ENCODE results near the gene CLCNKB. TPM values are rescaled to one million over a fixed set of nuclear protein-coding genes. Genes with fewer than 3 reads are reported as not detected.
"Not testable (repeated sequence)": the region's sequence is repeated elsewhere in the genome, so short reads cannot be mapped to it uniquely, and the experiment has no call there.

The CLCNKB gene
- total RNA-seq, 4 donors from 2014 or later = 0.38 to 2.2 (median 1.6) TPM; not detected in 1

- no peak for TF ChIP-seq CTCF (IDR thresholded peaks at IDR 0.05)
- DNase-seq (ENCODE audit: low spot score) (no peak), ATAC-seq (ENCODE audit: low FRiP score) (no peak)
These were observed 15.2 kb upstream of the CLCNKB start for GRCh38 chr1:16028237-16029002.

GRCh38 chr1:16029003-16029268 lies 14.6 kb upstream of the CLCNKB start:
- ATAC-seq (ENCODE audit: low FRiP score); DNase-seq (ENCODE audit: low spot score): not testable (repeated sequence)

GRCh38 chr1:16029288-16029687 lies 14.3 kb upstream of the CLCNKB start:
- ATAC-seq (ENCODE audit: low FRiP score) = no peak
- no peak for TF ChIP-seq CTCF (IDR thresholded peaks at IDR 0.05)
- no peak for DNase-seq (ENCODE audit: low spot score)

GRCh38 chr1:16031551-16031950 lies 12.0 kb upstream of the CLCNKB start:
- ATAC-seq (ENCODE audit: low FRiP score) = no peak
- no peak for DNase-seq (ENCODE audit: low spot score)
- no peak for TF ChIP-seq CTCF (IDR thresholded peaks at IDR 0.05)

- peak in 2 of 3 donors; percentile 62 to 86 for TF ChIP-seq CTCF (IDR thresholded peaks at IDR 0.05)
- peak; percentile 77 for ATAC-seq (ENCODE audit: low FRiP score)
- peak; percentile 66 for DNase-seq (ENCODE audit: low spot score)
These were observed 11.0 kb upstream of the CLCNKB start for GRCh38 chr1:16032388-16033102.

- not testable (repeated sequence) for ATAC-seq (ENCODE audit: low FRiP score); DNase-seq (ENCODE audit: low spot score)
These were observed 10.4 kb upstream of the CLCNKB start for GRCh38 chr1:16033103-16033632.

- not testable (repeated sequence) for DNase-seq (ENCODE audit: low spot score); ATAC-seq (ENCODE audit: low FRiP score)
These were observed 7.1 kb upstream of the CLCNKB start for GRCh38 chr1:16036461-16036860.

GRCh38 chr1:16038620-16038912 lies 5.0 kb upstream of the CLCNKB start:
- no peak for TF ChIP-seq CTCF (IDR thresholded peaks at IDR 0.05)
- ATAC-seq (ENCODE audit: low FRiP score) (no peak), DNase-seq (ENCODE audit: low spot score) (no peak)

- ATAC-seq (ENCODE audit: low FRiP score); DNase-seq (ENCODE audit: low spot score): not testable (repeated sequence)
These were observed 3.7 kb upstream of the CLCNKB start for GRCh38 chr1:16039871-16040270.

Measured in omental fat pad (tissue), 4 donors.